ENCODE data around the gene MAP3K8. TPM values are rescaled to one million over a fixed set of nuclear protein-coding genes. Genes with fewer than 3 reads are reported as not detected.

Gene MAP3K8
- total RNA-seq, 1 donor from 2014 or later: 7.0 TPM

- peaks cover 17% of the 10 kb centered on the region for H3K4me1 ChIP-seq
- peaks cover 1% of the 10 kb centered on the region for H3K27me3 ChIP-seq (ENCODE audit: low read depth)
- H3K27ac ChIP-seq (replicated peaks): no peak overlapping the region
- DNase-seq: no peak
- H3K4me3 ChIP-seq: no peak overlapping the region
- no peaks in the 10 kb centered on the region for H3K9me3 ChIP-seq (replicated peaks)
- TF ChIP-seq CTCF (IDR thresholded peaks at IDR 0.05; ENCODE audit: borderline replicate concordance): no peak
- intact Hi-C loops (cut with micrococcal nuclease): no loop called here
- no peaks in the 10 kb centered on the region for H3K36me3 ChIP-seq
These were observed 35.8 kb upstream of the MAP3K8 start for GRCh38 chr10:30398193-30398592.

- H3K27ac ChIP-seq (replicated peaks): no peak overlapping the region
- no peak for DNase-seq
- TF ChIP-seq CTCF (IDR thresholded peaks at IDR 0.05; ENCODE audit: borderline replicate concordance): no peak
- H3K36me3 ChIP-seq: no peaks in the 10 kb centered on the region
- peaks cover 17% of the 10 kb centered on the region for H3K4me1 ChIP-seq
- H3K9me3 ChIP-seq (replicated peaks): no peaks in the 10 kb centered on the region
- H3K27me3 ChIP-seq (ENCODE audit: low read depth): no peaks in the 10 kb centered on the region
- H3K4me3 ChIP-seq: no peak overlapping the region
- intact Hi-C loops (cut with micrococcal nuclease): no loop called here
These were observed 35.2 kb upstream of the MAP3K8 start for GRCh38 chr10:30398788-30399187.

DNA sequence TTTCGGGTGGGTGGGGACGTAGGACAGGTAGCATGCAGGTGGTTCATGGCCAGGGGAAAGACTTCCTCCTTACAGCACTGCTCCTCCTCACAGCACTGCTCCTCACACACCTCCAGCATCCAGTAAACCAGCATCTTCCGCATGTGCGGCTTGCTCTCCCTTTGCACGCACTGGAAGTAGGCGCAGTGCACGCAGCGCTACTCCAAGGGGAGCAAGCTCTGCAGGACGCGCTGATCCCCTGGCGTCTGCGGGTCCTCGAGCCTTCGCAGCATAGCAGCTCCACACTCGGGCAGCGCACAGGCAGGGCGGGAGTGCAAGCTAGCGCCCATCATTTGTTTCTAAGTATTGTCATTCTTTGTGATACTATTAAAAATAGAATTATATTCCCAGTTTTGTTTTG is 30.5 kb upstream of the MAP3K8 start:
- Histone ChIP-seq H3K4me1 (no peaks in the 10 kb centered on the region), H3K36me3 (no peaks in the 10 kb centered on the region), H3K27me3 (ENCODE audit: low read depth) (no peaks in the 10 kb centered on the region), H3K9me3 (replicated peaks) (peaks cover 16% of the 10 kb centered on the region), H3K27ac (replicated peaks) (no peak overlapping the region), H3K4me3 (no peak overlapping the region)
- intact Hi-C loops (cut with micrococcal nuclease): no loop called here
- DNase-seq: no peak
- no peak for TF ChIP-seq CTCF (IDR thresholded peaks at IDR 0.05; ENCODE audit: borderline replicate concordance)

DNA sequence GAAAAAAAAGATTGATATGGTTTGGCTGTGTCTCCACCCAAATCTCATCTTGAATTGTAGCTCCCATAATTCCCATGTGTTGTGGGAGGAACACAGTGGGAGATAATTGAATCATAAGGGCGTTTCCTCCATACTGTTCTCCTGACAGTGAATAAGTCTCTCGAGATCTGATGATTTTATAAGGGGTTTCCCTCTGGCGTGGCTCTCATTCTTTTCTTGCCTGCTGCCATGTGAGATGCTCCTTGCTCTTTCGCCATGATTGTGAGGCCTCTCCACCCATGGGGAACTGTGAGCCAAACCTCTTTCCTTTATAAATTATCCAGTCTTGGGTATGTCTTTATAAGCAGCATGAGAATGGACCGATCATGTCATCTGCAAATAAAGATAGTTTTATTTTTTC is 29.4 kb upstream of the MAP3K8 start:
- H3K4me1 ChIP-seq: no peaks in the 10 kb centered on the region
- no peak for TF ChIP-seq CTCF (IDR thresholded peaks at IDR 0.05; ENCODE audit: borderline replicate concordance)
- H3K9me3 ChIP-seq (replicated peaks): peaks cover 16% of the 10 kb centered on the region
- H3K27me3 ChIP-seq (ENCODE audit: low read depth): no peaks in the 10 kb centered on the region
- no peak overlapping the region for H3K4me3 ChIP-seq
- H3K27ac ChIP-seq (replicated peaks): no peak overlapping the region
- intact Hi-C loops (cut with micrococcal nuclease): no loop called here
- H3K36me3 ChIP-seq: no peaks in the 10 kb centered on the region
- no peak for DNase-seq

DNA sequence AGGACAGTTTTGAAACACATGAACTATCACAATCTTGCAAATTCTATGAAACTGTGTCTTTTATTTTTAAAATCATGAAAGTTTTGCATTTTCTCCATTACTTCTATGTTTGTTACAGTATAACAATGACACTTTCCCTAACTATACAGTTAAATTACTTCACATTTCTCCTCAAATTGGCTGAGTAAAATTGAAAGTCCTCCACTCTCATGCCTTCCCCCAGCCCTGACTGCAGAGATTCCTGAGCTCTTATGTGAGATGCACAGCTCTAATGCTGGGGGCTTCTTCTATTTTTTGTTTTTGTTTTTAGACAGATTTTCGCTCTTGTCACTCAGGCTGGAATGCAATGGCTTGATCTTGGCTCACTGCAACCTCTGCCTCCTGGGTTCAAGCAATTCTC is 22.7 kb upstream of the MAP3K8 start:
- Histone ChIP-seq H3K36me3 (no peaks in the 10 kb centered on the region), H3K4me3 (no peak overlapping the region), H3K27me3 (ENCODE audit: low read depth) (no peaks in the 10 kb centered on the region), H3K9me3 (replicated peaks) (no peaks in the 10 kb centered on the region), H3K4me1 (peaks cover 4% of the 10 kb centered on the region), H3K27ac (replicated peaks) (no peak overlapping the region)
- intact Hi-C loops (cut with micrococcal nuclease): loop anchor here (10.0 kb wide), 1 partner anchor 124 kb away; no protein-coding TSS in a partner anchor
- no peak for TF ChIP-seq CTCF (IDR thresholded peaks at IDR 0.05; ENCODE audit: borderline replicate concordance)
- DNase-seq: no peak

- intact Hi-C loops (cut with micrococcal nuclease): loop anchor here (10.0 kb wide), 1 partner anchor 122 kb away; no protein-coding TSS in a partner anchor
- DNase-seq: no peak
- TF ChIP-seq CTCF (IDR thresholded peaks at IDR 0.05; ENCODE audit: borderline replicate concordance): no peak
- H3K27ac ChIP-seq (replicated peaks): no peak overlapping the region
- H3K4me1 ChIP-seq: peaks cover 4% of the 10 kb centered on the region
- H3K4me3 ChIP-seq: no peak overlapping the region
- H3K36me3 ChIP-seq: no peaks in the 10 kb centered on the region
- H3K27me3 ChIP-seq (ENCODE audit: low read depth): no peaks in the 10 kb centered on the region
- H3K9me3 ChIP-seq (replicated peaks): no peaks in the 10 kb centered on the region
These were observed 21.1 kb upstream of the MAP3K8 start for GRCh38 chr10:30412901-30413300.

Measured in left ventricle myocardium inferior (tissue), 1 donor.